Stimulated activated CD4-positive, alpha-beta T cell treated with anti-CD3 and anti-CD28 coated beads, Interleukin-4, amount 100 ng/mL, for 48 hours (primary cell): ENCODE measurements around the gene TMEM163.

Experiments used
- DNase-seq, 2 donors: peaks; one replicate each; pipeline ENCODE4 v3.0.0-alpha.2; 2020; ENCODE audit warnings: low read depth in 2 of 2

Gene TMEM163

DNA sequence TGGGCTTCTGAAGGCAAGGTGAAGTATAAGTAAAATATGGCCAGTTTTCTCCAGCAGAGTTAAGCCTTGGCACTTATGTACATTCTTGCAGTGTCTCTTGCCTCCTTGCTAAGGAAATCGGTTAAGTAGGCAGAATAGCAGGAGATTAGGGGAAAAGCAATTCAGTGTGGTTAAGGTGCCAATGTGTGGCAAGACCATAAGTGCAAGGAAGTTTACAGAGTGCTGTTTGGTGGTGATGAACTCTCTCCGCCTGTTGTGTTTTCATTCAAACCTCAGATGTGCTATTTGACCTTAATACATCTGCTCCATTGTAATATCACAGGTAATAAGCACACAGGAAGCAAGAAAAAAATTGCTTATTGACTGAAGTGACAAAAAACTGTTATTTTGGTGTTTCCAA lies 308.8 kb downstream of the TMEM163 start:
- DNase-seq, result no peak

- no peak for DNase-seq
These were observed 310.0 kb downstream of the TMEM163 start for GRCh38 chr2:134408791-134409190.

DNA sequence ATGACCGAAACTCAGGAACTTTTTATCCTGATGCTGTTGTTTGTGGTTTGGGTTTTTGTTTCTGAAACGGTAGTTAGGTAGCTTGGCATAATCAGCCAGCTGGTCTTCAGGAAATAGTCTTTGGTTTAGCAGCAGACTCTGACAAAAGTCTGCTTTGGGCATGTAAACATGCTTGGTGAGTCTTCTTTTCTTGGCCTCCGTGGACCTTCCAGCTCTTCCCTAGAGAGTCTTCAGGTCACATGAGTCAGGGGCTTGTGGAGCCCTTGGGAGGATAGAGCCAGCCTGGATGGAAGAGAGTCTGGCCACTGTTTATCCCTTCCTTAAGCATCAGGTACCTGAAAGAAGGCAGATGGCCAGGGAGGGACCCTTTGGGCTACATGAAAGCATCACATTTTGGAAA lies 310.4 kb downstream of the TMEM163 start:
- DNase-seq, result no peak

DNA sequence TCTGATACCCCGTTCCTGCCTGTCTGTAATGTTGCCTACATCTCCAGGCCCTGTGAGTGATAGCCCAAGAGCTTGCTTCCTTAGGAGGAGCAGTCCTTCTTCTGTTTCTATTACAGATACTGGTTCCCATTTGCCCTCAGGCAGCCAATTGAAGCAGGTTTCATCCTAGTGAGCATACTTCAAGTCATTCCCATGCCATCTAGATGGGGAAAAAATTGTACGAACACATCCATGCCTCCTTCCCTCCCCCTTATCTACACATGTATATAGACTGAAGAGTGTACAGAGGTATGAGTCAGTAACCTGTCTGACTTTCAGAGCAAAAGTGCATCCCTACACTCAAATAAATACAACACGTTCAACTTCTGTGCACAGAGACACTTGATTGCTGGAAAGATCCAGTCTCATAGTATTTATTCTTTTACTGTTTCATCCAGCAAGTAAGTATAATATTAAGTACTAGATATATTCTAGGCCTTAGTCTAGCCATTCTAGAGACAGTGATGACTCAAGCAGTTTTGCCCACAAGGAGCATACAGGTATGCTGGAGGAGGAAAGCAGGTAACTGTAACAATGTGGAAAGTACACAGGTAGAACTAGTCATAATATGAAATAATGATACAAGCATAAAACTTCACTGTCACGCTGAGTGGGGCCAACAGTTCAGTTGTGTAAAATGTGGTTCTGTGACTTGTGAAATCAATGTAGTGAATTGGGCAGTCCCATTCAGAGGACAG lies 311.5 kb downstream of the TMEM163 start:
- DNase-seq, result no peak

DNA sequence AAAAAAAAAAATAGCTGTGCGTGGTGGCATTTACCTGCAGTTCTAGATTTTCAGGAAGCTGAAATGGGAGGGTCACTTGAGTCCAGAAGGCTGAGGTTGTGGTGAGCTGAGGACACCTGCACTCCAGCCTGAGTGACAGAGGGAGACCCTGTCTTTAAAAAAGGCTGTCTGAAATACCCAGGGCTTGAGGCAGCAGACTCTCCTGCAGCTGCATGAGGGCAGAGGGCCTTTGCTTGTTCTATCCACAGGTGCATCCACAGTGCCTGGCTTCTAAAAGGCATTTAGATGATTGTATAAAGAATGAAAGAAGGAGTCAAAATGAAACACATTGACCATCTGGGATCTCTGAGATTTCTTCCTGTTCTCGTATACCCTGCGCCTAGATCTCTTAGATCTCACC lies 312.1 kb downstream of the TMEM163 start:
- no peak for DNase-seq

- no peak for DNase-seq
These were observed 312.5 kb downstream of the TMEM163 start for GRCh38 chr2:134406311-134406710.
